Hematopoietic multipotent progenitor cell treated with erythropoietin and hydrocortisone succinate and interleukin-3 and kit ligand, for 17 days (in vitro differentiated cells): ENCODE results near the gene ST8SIA4.

Experiments used
- DNase-seq: peaks from one replicate; pipeline ENCODE4 v3.0.0-alpha.2; 2015; ENCODE audit warnings: low spot score

Gene ST8SIA4

GRCh38 chr5:100872408-100873190 lies 30.5 kb downstream of the ST8SIA4 start:
- DNase-seq = no peak

GRCh38 chr5:100867039-100867562 lies 36.0 kb downstream of the ST8SIA4 start:
- no peak for DNase-seq

GRCh38 chr5:100864931-100865330 lies 38.2 kb downstream of the ST8SIA4 start:
- DNase-seq = no peak

- DNase-seq = no peak
Measured at GRCh38 chr5:100863739-100864138, 39.3 kb downstream of the ST8SIA4 start.

GRCh38 chr5:100861148-100861547 lies 41.9 kb downstream of the ST8SIA4 start:
- no peak for DNase-seq

- no peak for DNase-seq
Measured at GRCh38 chr5:100860407-100860806, 42.7 kb downstream of the ST8SIA4 start.

GRCh38 chr5:100858987-100859545 lies 44.0 kb downstream of the ST8SIA4 start:
- no peak for DNase-seq

GRCh38 chr5:100856462-100856861 lies 46.6 kb downstream of the ST8SIA4 start:
- DNase-seq = no peak

GRCh38 chr5:100855937-100856430 lies 47.1 kb downstream of the ST8SIA4 start:
- DNase-seq = no peak

- no peak for DNase-seq
Measured at GRCh38 chr5:100855295-100855694, 47.8 kb downstream of the ST8SIA4 start.

GRCh38 chr5:100854591-100854990 lies 48.5 kb downstream of the ST8SIA4 start:
- no peak for DNase-seq

GRCh38 chr5:100853582-100853981 lies 49.5 kb downstream of the ST8SIA4 start:
- no peak for DNase-seq

- no peak for DNase-seq
Measured at GRCh38 chr5:100852988-100853449, 50.1 kb downstream of the ST8SIA4 start.

- no peak for DNase-seq
Measured at GRCh38 chr5:100852051-100852450, 51.0 kb downstream of the ST8SIA4 start.

- no peak for DNase-seq
Measured at GRCh38 chr5:100846772-100847171, 56.3 kb downstream of the ST8SIA4 start.

- no peak for DNase-seq
Measured at GRCh38 chr5:100842080-100842479, 61.0 kb downstream of the ST8SIA4 start.

- DNase-seq = no peak
Measured at GRCh38 chr5:100841358-100842076, 61.6 kb downstream of the ST8SIA4 start.

GRCh38 chr5:100840789-100841188 lies 62.3 kb downstream of the ST8SIA4 start:
- DNase-seq = no peak

- no peak for DNase-seq
Measured at GRCh38 chr5:100840370-100840769, 62.7 kb downstream of the ST8SIA4 start.

- no peak for DNase-seq
Measured at GRCh38 chr5:100838048-100838473, 65.0 kb downstream of the ST8SIA4 start.

- DNase-seq = no peak
Measured at GRCh38 chr5:100834519-100834918, 68.6 kb downstream of the ST8SIA4 start.
